Measurements from ENCODE around the gene RETREG3.
A peak's percentile ranks its signal among the peaks of the same experiment; 100 is the strongest.

RETREG3 gene

GRCh38 chr17:42566883-42567573 lies 42.1 kb downstream of the RETREG3 start, which contains the start of gene MLX:
MLX (plus strand) TSS chr17:42567100; CDS start chr17:42567125, 25 bp downstream.
- TF ChIP-seq CTCF (IDR thresholded peaks at IDR 0.05; ENCODE audit: low read depth, low read length) = no peak
- DNase-seq (ENCODE audit: extremely low read depth, low read depth) = peak; percentile 77

- TF ChIP-seq CTCF (IDR thresholded peaks at IDR 0.05; ENCODE audit: low read depth, low read length) = no peak
- no peak for DNase-seq (ENCODE audit: extremely low read depth, low read depth)
Measured at GRCh38 chr17:42566215-42566882, 42.8 kb downstream of the RETREG3 start.

GRCh38 chr17:42565523-42566214 lies 43.5 kb downstream of the RETREG3 start:
- no peak for TF ChIP-seq CTCF (IDR thresholded peaks at IDR 0.05; ENCODE audit: low read depth, low read length)
- DNase-seq (ENCODE audit: extremely low read depth, low read depth) = no peak

GRCh38 chr17:42564815-42565522 lies 44.2 kb downstream of the RETREG3 start:
- no peak for TF ChIP-seq CTCF (IDR thresholded peaks at IDR 0.05; ENCODE audit: low read depth, low read length)
- DNase-seq (ENCODE audit: extremely low read depth, low read depth) = no peak

GRCh38 chr17:42563950-42564349 lies 45.2 kb downstream of the RETREG3 start:
- no peak for DNase-seq (ENCODE audit: extremely low read depth, low read depth)
- TF ChIP-seq CTCF (IDR thresholded peaks at IDR 0.05; ENCODE audit: low read depth, low read length) = no peak

- TF ChIP-seq CTCF (IDR thresholded peaks at IDR 0.05; ENCODE audit: low read depth, low read length) = no peak
- DNase-seq (ENCODE audit: extremely low read depth, low read depth) = no peak
Measured at GRCh38 chr17:42563543-42563942, 45.6 kb downstream of the RETREG3 start.
